Vagina (tissue), 2 donors: Measurements from ENCODE around the gene BCAS3. TPM values are rescaled to one million over a fixed set of nuclear protein-coding genes. Genes with fewer than 3 reads are reported as not detected.

Experiments
- DNase-seq, 2 donors: peaks; one replicate each; pipeline ENCODE4 v3.0.0-alpha.2; 2017; ENCODE audit errors: extremely low spot score in 2 of 2
- H3K27ac ChIP-seq: fragments of 200-600 bp; sonication (generic); one replicate; pipeline ENCODE4 v1.5.1; 2019
- H3K27me3 ChIP-seq: fragments of 200-600 bp; sonication (generic); one replicate; pipeline ENCODE4 v1.5.1; 2019
- H3K36me3 ChIP-seq, 2 donors: fragments of 200-600 bp; sonication (generic); one replicate each; pipeline ENCODE4 v1.5.1; 2017 to 2019
- H3K4me1 ChIP-seq: fragments of 200-600 bp; sonication (generic); one replicate; pipeline ENCODE4 v1.5.1; 2019
- H3K4me3 ChIP-seq, 2 donors: fragments of 200-600 bp; sonication (generic); 1 replicate in 1 of 2; 2 replicates in 1 of 2; pipeline ENCODE4 v1.5.1; 2016 to 2019
- H3K9me3 ChIP-seq: fragments of 200-600 bp; sonication (generic); one replicate; pipeline ENCODE4 v1.5.1; 2019
- POLR2A ChIP-seq, 2 donors: fragments of 450-650 bp; IDR thresholded peaks; one replicate each; pipeline ENCODE4 v1.6.1; 2017; ENCODE audit warnings: antibody characterized with exemption in 2 of 2, mild to moderate bottlenecking in 2 of 2, moderate library complexity in 2 of 2
- POLR2AphosphoS5 ChIP-seq, 2 donors: sonication (generic); formaldehyde crosslinking; IDR thresholded peaks; one replicate each; pipeline ENCODE4 v1.9.0; 2017; ENCODE audit warnings: antibody characterized with exemption in 2 of 2, mild to moderate bottlenecking in 2 of 2, low read depth in 1 of 2; ENCODE audit not compliant: insufficient read depth in 1 of 2
- intact Hi-C: fragments of 100-400 bp; cut with DNase I; formaldehyde crosslinking; loops from one replicate; pipeline ENCODE4 v1.15.1; 2023
- total RNA-seq: library from RNA; depleted of rRNA; stranded (reverse); fragments of >200 nt; gene quantifications from one replicate; pipeline ENCODE4 v1.2.3, GENCODE V29; 2016
- TF ChIP-seq, protein P1 (sequence below), 3 experiments: fragments of 450-650 bp in 2 of 3; fragments of 200-600 bp in 1 of 3; sonication (generic) in 1 of 3; IDR thresholded peaks; one replicate each; pipeline ENCODE4 v1.5.1; 2017 to 2019; ENCODE audit warnings: antibody characterized with exemption in 3 of 3, mild to moderate bottlenecking in 2 of 3, moderate library complexity in 2 of 3

BCAS3 gene
- total RNA-seq, 1 donor from 2014 or later: 33.1 TPM

DNA sequence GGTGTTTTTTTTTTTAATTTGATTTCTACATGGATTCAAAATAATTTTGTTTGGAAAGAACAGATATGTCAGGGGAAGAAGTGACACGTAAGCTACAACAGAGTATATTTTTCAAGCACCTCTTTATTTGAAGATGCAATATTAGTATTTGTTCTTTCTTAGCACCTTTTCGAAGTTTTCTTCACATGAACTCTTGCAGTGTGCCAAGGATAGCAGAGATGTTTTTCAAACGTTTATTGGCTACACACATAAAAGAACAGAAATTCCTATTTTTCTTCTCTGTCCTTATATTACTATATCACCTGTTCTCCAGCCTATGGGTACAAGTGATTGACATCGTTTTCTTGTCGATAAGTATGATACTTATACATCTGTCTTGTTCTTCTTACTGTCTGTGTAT is 529.3 kb downstream of the BCAS3 start:
- H3K4me3 ChIP-seq: no peak overlapping the region
- H3K36me3 ChIP-seq: no peaks in the 10 kb centered on the region
- no peaks in the 10 kb centered on the region for H3K27me3 ChIP-seq
- no peak for DNase-seq
- H3K9me3 ChIP-seq: no peaks in the 10 kb centered on the region
- TF ChIP-seq, protein P1, sequence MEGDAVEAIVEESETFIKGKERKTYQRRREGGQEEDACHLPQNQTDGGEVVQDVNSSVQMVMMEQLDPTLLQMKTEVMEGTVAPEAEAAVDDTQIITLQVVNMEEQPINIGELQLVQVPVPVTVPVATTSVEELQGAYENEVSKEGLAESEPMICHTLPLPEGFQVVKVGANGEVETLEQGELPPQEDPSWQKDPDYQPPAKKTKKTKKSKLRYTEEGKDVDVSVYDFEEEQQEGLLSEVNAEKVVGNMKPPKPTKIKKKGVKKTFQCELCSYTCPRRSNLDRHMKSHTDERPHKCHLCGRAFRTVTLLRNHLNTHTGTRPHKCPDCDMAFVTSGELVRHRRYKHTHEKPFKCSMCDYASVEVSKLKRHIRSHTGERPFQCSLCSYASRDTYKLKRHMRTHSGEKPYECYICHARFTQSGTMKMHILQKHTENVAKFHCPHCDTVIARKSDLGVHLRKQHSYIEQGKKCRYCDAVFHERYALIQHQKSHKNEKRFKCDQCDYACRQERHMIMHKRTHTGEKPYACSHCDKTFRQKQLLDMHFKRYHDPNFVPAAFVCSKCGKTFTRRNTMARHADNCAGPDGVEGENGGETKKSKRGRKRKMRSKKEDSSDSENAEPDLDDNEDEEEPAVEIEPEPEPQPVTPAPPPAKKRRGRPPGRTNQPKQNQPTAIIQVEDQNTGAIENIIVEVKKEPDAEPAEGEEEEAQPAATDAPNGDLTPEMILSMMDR (IDR thresholded peaks at IDR 0.05): no peak
- TF ChIP-seq POLR2A (IDR thresholded peaks at IDR 0.05) (no peak), POLR2AphosphoS5 (IDR thresholded peaks at IDR 0.05; ENCODE audit: insufficient read depth in 1 of 2, low read depth in 1 of 2) (no peak)
- H3K4me1 ChIP-seq: peaks cover 10% of the 10 kb centered on the region
- intact Hi-C loops: no loop called here
- H3K27ac ChIP-seq: no peak overlapping the region

DNA sequence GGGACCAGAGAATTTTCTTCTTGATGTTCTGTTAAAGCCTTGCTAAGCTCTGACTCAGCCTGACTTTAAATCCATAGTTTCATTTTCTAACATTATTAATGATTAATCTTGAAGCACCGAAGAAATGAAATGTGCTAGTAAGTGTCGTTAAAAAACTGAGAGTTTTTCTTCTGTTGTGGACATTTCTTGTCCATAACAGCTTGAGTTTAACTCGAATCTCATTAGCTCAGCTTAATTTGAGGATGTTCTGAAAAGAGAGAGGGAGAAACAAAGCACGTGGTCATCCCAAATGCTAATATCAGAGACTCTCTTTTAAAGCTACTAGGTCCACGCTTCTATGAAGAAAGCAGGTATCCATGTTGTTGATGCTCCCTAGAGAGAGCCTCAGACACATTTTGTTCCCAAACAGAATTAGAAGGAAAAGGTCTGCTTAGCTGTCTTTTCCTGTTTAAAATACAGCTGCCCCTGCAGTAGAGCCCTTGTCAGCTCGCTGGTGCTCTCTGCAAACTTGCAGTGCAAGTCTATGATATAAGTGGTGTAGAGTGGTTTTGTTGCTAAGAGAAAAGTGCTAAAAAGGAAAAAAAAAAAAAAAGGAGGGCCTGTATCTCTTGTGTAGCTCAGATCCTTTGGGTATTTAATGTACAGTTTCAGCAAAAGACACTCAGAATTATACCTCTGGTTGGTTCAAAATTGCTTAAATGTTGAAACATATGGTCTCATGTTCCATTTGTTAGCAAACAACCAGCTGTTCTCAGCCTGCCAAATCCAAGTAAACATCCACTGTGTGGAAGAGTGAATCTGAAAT is 530.9 kb downstream of the BCAS3 start:
- peak overlapping the region in 1 of 2 donors; percentile 8 for H3K4me3 ChIP-seq
- H3K9me3 ChIP-seq: no peaks in the 10 kb centered on the region
- intact Hi-C loops: no loop called here
- H3K4me1 ChIP-seq: peaks cover 10% of the 10 kb centered on the region
- no peaks in the 10 kb centered on the region for H3K27me3 ChIP-seq
- no peaks in the 10 kb centered on the region for H3K36me3 ChIP-seq
- TF ChIP-seq POLR2AphosphoS5 (IDR thresholded peaks at IDR 0.05; ENCODE audit: insufficient read depth in 1 of 2, low read depth in 1 of 2) (peak in 1 of 2 donors; percentile 11), POLR2A (IDR thresholded peaks at IDR 0.05) (no peak)
- TF ChIP-seq, protein P1 (IDR thresholded peaks at IDR 0.05): no peak
- peak overlapping the region; percentile 54 for H3K27ac ChIP-seq
- DNase-seq: no peak

DNA sequence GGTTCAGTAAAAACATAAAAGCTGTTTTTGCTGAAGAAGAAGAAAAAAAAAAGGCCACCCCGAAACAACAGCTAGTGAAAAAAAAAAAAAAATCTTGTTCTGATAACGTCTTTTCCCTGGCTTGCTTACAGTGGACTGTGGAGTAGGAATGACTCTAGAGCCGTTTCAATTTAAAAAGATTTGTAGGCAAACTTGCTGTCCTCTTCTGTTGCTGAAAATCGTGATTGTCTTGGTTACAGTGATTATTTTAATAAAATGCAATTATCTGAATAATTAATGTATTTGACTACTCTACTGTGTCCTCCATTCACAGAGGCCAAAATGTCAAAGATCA is 531.4 kb downstream of the BCAS3 start:
- TF ChIP-seq POLR2A (IDR thresholded peaks at IDR 0.05): no peak
- TF ChIP-seq POLR2AphosphoS5 (IDR thresholded peaks at IDR 0.05; ENCODE audit: insufficient read depth in 1 of 2, low read depth in 1 of 2): no peak
- TF ChIP-seq, protein P1 (IDR thresholded peaks at IDR 0.05): no peak
- no peak for DNase-seq
- intact Hi-C loops: no loop called here
- Histone ChIP-seq H3K4me1 (peaks cover 6% of the 10 kb centered on the region), H3K27me3 (no peaks in the 10 kb centered on the region), H3K4me3 (peak overlapping the region in 1 of 2 donors; percentile 8), H3K9me3 (no peaks in the 10 kb centered on the region), H3K36me3 (no peaks in the 10 kb centered on the region), H3K27ac (peak overlapping the region; percentile 26)

DNA sequence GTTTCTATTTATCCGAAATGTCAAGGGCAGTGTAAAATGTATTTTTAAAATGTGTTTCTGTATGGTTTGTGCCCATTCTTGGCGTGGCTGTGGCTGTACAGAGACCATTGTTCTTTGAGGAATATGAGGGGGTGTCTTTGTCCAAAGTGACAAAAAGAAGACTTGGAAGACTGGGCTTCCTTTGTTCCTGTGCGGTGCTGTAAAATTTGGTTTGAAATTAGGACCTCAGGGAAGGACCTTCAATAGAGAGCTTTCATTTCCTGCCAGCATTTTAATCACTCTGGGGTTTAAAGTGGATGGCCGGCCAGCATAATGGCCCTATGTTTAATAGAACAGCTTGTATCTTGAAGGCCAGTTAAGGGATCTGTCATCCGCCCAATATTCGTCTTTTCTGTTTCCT is 531.9 kb downstream of the BCAS3 start:
- H3K4me3 ChIP-seq: no peak overlapping the region
- intact Hi-C loops: no loop called here
- H3K36me3 ChIP-seq: no peaks in the 10 kb centered on the region
- peaks cover 6% of the 10 kb centered on the region for H3K4me1 ChIP-seq
- TF ChIP-seq POLR2AphosphoS5 (IDR thresholded peaks at IDR 0.05; ENCODE audit: insufficient read depth in 1 of 2, low read depth in 1 of 2) (no peak), POLR2A (IDR thresholded peaks at IDR 0.05) (no peak)
- TF ChIP-seq, protein P1 (IDR thresholded peaks at IDR 0.05): no peak
- DNase-seq: no peak
- H3K27me3 ChIP-seq: no peaks in the 10 kb centered on the region
- no peaks in the 10 kb centered on the region for H3K9me3 ChIP-seq
- no peak overlapping the region for H3K27ac ChIP-seq

DNA sequence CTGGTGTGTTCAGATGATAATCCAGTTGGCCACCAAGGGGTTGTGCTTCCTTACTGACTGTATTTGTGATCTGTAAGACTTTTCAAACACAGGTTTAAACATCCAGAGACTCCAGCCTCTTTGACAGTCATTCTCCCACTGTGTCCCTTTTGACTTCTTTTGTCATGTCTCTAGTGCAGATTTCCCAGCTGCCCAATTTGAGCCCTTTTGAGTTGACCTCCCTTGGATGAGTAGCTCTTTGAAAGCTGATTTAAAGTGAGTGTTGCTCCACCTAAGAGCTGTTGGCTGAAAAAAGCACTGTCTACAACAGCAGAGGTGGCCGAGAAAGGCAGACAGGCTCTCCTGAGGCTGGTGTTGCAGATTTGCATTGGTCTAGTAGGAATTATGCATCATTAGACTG is 533.6 kb downstream of the BCAS3 start:
- Histone ChIP-seq H3K36me3 (no peaks in the 10 kb centered on the region), H3K27ac (no peak overlapping the region), H3K4me3 (no peak overlapping the region), H3K27me3 (no peaks in the 10 kb centered on the region), H3K9me3 (no peaks in the 10 kb centered on the region), H3K4me1 (peaks cover 6% of the 10 kb centered on the region)
- TF ChIP-seq POLR2AphosphoS5 (IDR thresholded peaks at IDR 0.05; ENCODE audit: insufficient read depth in 1 of 2, low read depth in 1 of 2): no peak
- intact Hi-C loops: no loop called here
- no peak for DNase-seq
